Measurements from ENCODE around the gene PNMA8B.
"Not testable (repeated sequence)": the region's sequence is repeated elsewhere in the genome, so short reads cannot be mapped to it uniquely, and the experiment has no call there.

PNMA8B gene

GRCh38 chr19:46502891-46503290, 7.2 kb upstream of the PNMA8B start:
- TF ChIP-seq EZH2phosphoT487 (IDR thresholded peaks at IDR 0.05; ENCODE audit: low read depth) (no peak), CTCF (IDR thresholded peaks at IDR 0.05; ENCODE audit: low read depth, low read length) (no peak)
- no peak overlapping the region for H3K27ac ChIP-seq (ENCODE audit: low read length)
- no peaks in the 10 kb centered on the region for H3K36me3 ChIP-seq (replicated peaks; ENCODE audit: low read depth, low read length)
- no peaks in the 10 kb centered on the region for H3K9me3 ChIP-seq (ENCODE audit: insufficient read depth, low read length)
- H3K9ac ChIP-seq (ENCODE audit: low read length): no peak overlapping the region
- no peaks in the 10 kb centered on the region for H3K4me1 ChIP-seq (ENCODE audit: low read length)
- no peaks in the 10 kb centered on the region for H4K20me1 ChIP-seq (ENCODE audit: insufficient read depth, low read length)
- H3K4me3 ChIP-seq (ENCODE audit: low read length): no peak overlapping the region
- H3K4me2 ChIP-seq (ENCODE audit: low read length): no peak overlapping the region
- H3K27me3 ChIP-seq (ENCODE audit: low read depth, low read length): peaks cover 23% of the 10 kb centered on the region
- H3K79me2 ChIP-seq (ENCODE audit: low read length): no peaks in the 10 kb centered on the region
- no peak overlapping the region for H2AFZ ChIP-seq (ENCODE audit: low read depth, low read length)

GRCh38 chr19:46499692-46500091, 4.0 kb upstream of the PNMA8B start:
- Histone ChIP-seq H3K79me2 (ENCODE audit: low read length) (no peaks in the 10 kb centered on the region), H3K9ac (ENCODE audit: low read length) (no peak overlapping the region), H3K9me3 (ENCODE audit: insufficient read depth, low read length) (no peaks in the 10 kb centered on the region), H3K4me2 (ENCODE audit: low read length) (no peak overlapping the region), H3K36me3 (replicated peaks; ENCODE audit: low read depth, low read length) (no peaks in the 10 kb centered on the region), H2AFZ (ENCODE audit: low read depth, low read length) (no peak overlapping the region), H4K20me1 (ENCODE audit: insufficient read depth, low read length) (no peaks in the 10 kb centered on the region), H3K27ac (ENCODE audit: low read length) (no peak overlapping the region), H3K4me3 (ENCODE audit: low read length) (no peak overlapping the region), H3K4me1 (ENCODE audit: low read length) (no peaks in the 10 kb centered on the region), H3K27me3 (ENCODE audit: low read depth, low read length) (peaks cover 21% of the 10 kb centered on the region)
- TF ChIP-seq CTCF (IDR thresholded peaks at IDR 0.05; ENCODE audit: low read depth, low read length): no peak
- TF ChIP-seq EZH2phosphoT487 (IDR thresholded peaks at IDR 0.05; ENCODE audit: low read depth): no peak

- TF ChIP-seq EZH2phosphoT487 (IDR thresholded peaks at IDR 0.05; ENCODE audit: low read depth): no peak
- no peak for TF ChIP-seq CTCF (IDR thresholded peaks at IDR 0.05; ENCODE audit: low read depth, low read length)
- no peak overlapping the region for H3K9ac ChIP-seq (ENCODE audit: low read length)
- H3K36me3 ChIP-seq (replicated peaks; ENCODE audit: low read depth, low read length): no peaks in the 10 kb centered on the region
- H3K27me3 ChIP-seq (ENCODE audit: low read depth, low read length): peaks cover 15% of the 10 kb centered on the region
- H2AFZ ChIP-seq (ENCODE audit: low read depth, low read length): no peak overlapping the region
- H3K9me3 ChIP-seq (ENCODE audit: insufficient read depth, low read length): no peaks in the 10 kb centered on the region
- no peak overlapping the region for H3K27ac ChIP-seq (ENCODE audit: low read length)
- H3K4me1 ChIP-seq (ENCODE audit: low read length): no peaks in the 10 kb centered on the region
- no peak overlapping the region for H3K4me2 ChIP-seq (ENCODE audit: low read length)
- no peak overlapping the region for H3K4me3 ChIP-seq (ENCODE audit: low read length)
- H3K79me2 ChIP-seq (ENCODE audit: low read length): no peaks in the 10 kb centered on the region
- H4K20me1 ChIP-seq (ENCODE audit: insufficient read depth, low read length): no peaks in the 10 kb centered on the region
Observed at GRCh38 chr19:46497773-46498172, 2.1 kb upstream of the PNMA8B start.

GRCh38 chr19:46496886-46497285, 1.2 kb upstream of the PNMA8B start:
- not testable (repeated sequence) for H3K4me1 ChIP-seq (ENCODE audit: low read length); H3K9me3 ChIP-seq (ENCODE audit: insufficient read depth, low read length); H2AFZ ChIP-seq (ENCODE audit: low read depth, low read length); H4K20me1 ChIP-seq (ENCODE audit: insufficient read depth, low read length); H3K36me3 ChIP-seq (replicated peaks; ENCODE audit: low read depth, low read length); H3K9ac ChIP-seq (ENCODE audit: low read length); H3K4me2 ChIP-seq (ENCODE audit: low read length); H3K4me3 ChIP-seq (ENCODE audit: low read length); H3K27ac ChIP-seq (ENCODE audit: low read length); H3K79me2 ChIP-seq (ENCODE audit: low read length)
- peaks cover 24% of the 10 kb centered on the region for H3K27me3 ChIP-seq (ENCODE audit: low read depth, low read length)

GRCh38 chr19:46496304-46496703, 637 bp upstream of the PNMA8B start:
- H3K4me2 ChIP-seq (ENCODE audit: low read length): peak overlapping the region; percentile 50; the same call in 1 of the 2 replicates
- H2AFZ ChIP-seq (ENCODE audit: low read depth, low read length): no peak overlapping the region

More at GRCh38 chr19:46496304-46496703, 637 bp upstream of the PNMA8B start:
- Histone ChIP-seq H3K9me3 (ENCODE audit: insufficient read depth, low read length) (no peaks in the 10 kb centered on the region), H4K20me1 (ENCODE audit: insufficient read depth, low read length) (no peaks in the 10 kb centered on the region), H3K27ac (ENCODE audit: low read length) (no peak overlapping the region), H3K4me3 (ENCODE audit: low read length) (no peak overlapping the region), H3K9ac (ENCODE audit: low read length) (no peak overlapping the region), H3K4me1 (ENCODE audit: low read length) (no peaks in the 10 kb centered on the region), H3K27me3 (ENCODE audit: low read depth, low read length) (peaks cover 29% of the 10 kb centered on the region), H3K36me3 (replicated peaks; ENCODE audit: low read depth, low read length) (no peaks in the 10 kb centered on the region), H3K79me2 (ENCODE audit: low read length) (no peaks in the 10 kb centered on the region)
- TF ChIP-seq CTCF (IDR thresholded peaks at IDR 0.05; ENCODE audit: low read depth, low read length) (no peak), EZH2phosphoT487 (IDR thresholded peaks at IDR 0.05; ENCODE audit: low read depth) (no peak)
